GM19099 (cell line): Measurements from ENCODE around the gene CUBN.

Experiments
- POLR2A ChIP-seq: IDR thresholded peaks from 3 replicates; pipeline ENCODE4 v1.6.1; 2011; ENCODE audit warnings: low read depth; ENCODE audit not compliant: insufficient read length; ENCODE audit errors: extremely low read depth

The CUBN gene

GRCh38 chr10:16779384-16779915, 350.2 kb downstream of the CUBN start:
- TF ChIP-seq POLR2A = no peak

DNA sequence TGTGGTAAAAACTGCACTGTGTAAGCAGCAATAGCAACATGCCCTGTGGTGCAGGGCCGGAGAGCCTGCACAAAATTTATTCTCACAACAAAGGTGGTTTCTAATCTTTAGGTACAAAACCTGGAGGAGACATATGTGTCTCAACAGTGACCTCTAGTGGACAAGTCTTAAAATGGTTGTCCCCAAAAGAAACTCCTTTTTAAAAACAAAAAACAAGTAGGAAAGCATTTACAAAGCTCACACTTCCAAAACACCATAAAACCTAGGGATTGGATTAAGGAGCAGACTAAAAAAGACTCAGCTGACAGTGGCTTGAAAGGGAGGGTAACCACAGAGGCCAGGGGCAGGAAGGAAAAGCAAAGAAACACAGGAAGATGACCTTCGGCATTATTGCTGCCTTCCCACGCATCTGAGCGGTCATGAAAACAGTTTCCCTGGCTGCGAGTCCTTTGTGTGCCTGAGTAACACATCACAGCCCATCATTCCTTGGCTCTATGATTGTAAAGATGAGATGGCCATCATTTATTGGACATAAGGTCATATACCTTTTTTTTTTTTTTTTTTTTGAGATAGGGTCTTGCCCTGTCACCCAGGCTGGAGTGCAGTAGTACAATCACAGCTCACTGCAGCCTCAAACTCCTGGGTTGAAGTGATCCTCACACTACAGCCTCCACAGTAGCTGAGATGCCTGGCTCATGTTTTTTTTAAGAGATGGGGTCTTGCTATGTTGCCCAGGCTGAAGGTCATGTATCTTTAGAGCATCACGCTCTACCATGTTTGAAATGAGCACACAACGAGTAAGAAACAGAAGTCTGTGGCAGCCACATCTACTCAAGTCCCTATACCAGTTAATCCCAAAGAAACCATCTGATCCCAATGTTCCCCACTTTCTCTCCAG, 351.9 kb downstream of the CUBN start:
- TF ChIP-seq POLR2A = no peak

GRCh38 chr10:16776896-16777295, 352.7 kb downstream of the CUBN start:
- no peak for TF ChIP-seq POLR2A
